GM12875 (cell line): ENCODE results near the gene IGFL2.
"Not testable (repeated sequence)": the region's sequence is repeated elsewhere in the genome, so short reads cannot be mapped to it uniquely, and the experiment has no call there.

Source experiments
- H3K4me3 ChIP-seq: one replicate; pipeline ENCODE4 v1.5.1; 2011; ENCODE audit warnings: low read depth, low read length, control low read depth
- CTCF ChIP-seq: IDR thresholded peaks from 2 replicates; pipeline ENCODE4 v1.5.1; 2011; ENCODE audit warnings: low read depth, mild to moderate bottlenecking, control low read depth, inconsistent platforms, low read length, moderate library complexity, borderline replicate concordance; ENCODE audit not compliant: insufficient read depth

The IGFL2 gene

GRCh38 chr19:46147791-46148288 lies at the start of gene IGFL2:
TSS of gene IGFL2 (plus strand) at chr19:46148238. CDS start at chr19:46148279, 41 bp downstream.
- no peak within 1 kb of the TSS for H3K4me3 ChIP-seq
- TF ChIP-seq CTCF: no peak

GRCh38 chr19:46100344-46100743 lies 47.7 kb upstream of the IGFL2 start:
- TF ChIP-seq CTCF: no peak

GRCh38 chr19:46101293-46101692 lies 46.7 kb upstream of the IGFL2 start:
- H3K4me3 ChIP-seq: no peak overlapping the region
- TF ChIP-seq CTCF: no peak

More at GRCh38 chr19:46100344-46100743, 47.7 kb upstream of the IGFL2 start:
- H3K4me3 ChIP-seq: no peak overlapping the region

- not testable (repeated sequence) for H3K4me3 ChIP-seq
Observed at GRCh38 chr19:46102333-46102732, 45.7 kb upstream of the IGFL2 start.

- no peak for TF ChIP-seq CTCF
- H3K4me3 ChIP-seq: no peak overlapping the region
Observed at GRCh38 chr19:46107371-46107770, 40.7 kb upstream of the IGFL2 start.

- no peak overlapping the region for H3K4me3 ChIP-seq
- TF ChIP-seq CTCF: no peak
Observed at GRCh38 chr19:46109876-46110275, 38.2 kb upstream of the IGFL2 start.

GRCh38 chr19:46111376-46111775 lies 36.7 kb upstream of the IGFL2 start:
- no peak for TF ChIP-seq CTCF
- H3K4me3 ChIP-seq: no peak overlapping the region

- H3K4me3 ChIP-seq: no peak overlapping the region
- TF ChIP-seq CTCF: no peak
Observed at GRCh38 chr19:46112527-46112926, 35.5 kb upstream of the IGFL2 start.
